H1 (cell line): Measurements from ENCODE around the gene TFCP2L1. TPM values are rescaled to one million over a fixed set of nuclear protein-coding genes. Genes with fewer than 3 reads are reported as not detected.

ENCODE experiments used
- CBX5 ChIP-seq: fragments of 300-800, 300-1000 bp; sonication (generic); IDR thresholded peaks from 2 replicates; pipeline ENCODE4 v1.7.1; 2016; ENCODE audit warnings: antibody characterized with exemption, low read length, low read depth
- CEBPB ChIP-seq: IDR thresholded peaks from 2 replicates; pipeline ENCODE4 v1.6.1; 2012; ENCODE audit warnings: low read depth, low read length
- E2F6 ChIP-seq: IDR thresholded peaks from 2 replicates; pipeline ENCODE4 v1.6.1; 2012; ENCODE audit warnings: inconsistent platforms
- EZH2 ChIP-seq: fragments of 200-600 bp; sonication (generic); IDR thresholded peaks from 2 replicates; pipeline ENCODE4 v1.7.1; 2012; ENCODE audit warnings: low read depth, mild to moderate bottlenecking, moderate library complexity, low read length, inconsistent platforms; ENCODE audit not compliant: severe bottlenecking
- HDAC2 ChIP-seq, 2 experiments: fragments of 300-600 bp in 1 of 2; sonication (generic) in 1 of 2; IDR thresholded peaks; 2 replicates each; pipeline ENCODE4 v1.6.1; 2011 to 2012; ENCODE audit warnings: low read depth in 2 of 2, low read length in 2 of 2, mild to moderate bottlenecking in 2 of 2, moderate library complexity in 2 of 2, borderline replicate concordance in 1 of 2, inconsistent platforms in 1 of 2
- JUN ChIP-seq: IDR thresholded peaks from 2 replicates; pipeline ENCODE4 v1.6.1; 2011; ENCODE audit warnings: low read depth, mild to moderate bottlenecking, improper control_type of control experiment, low read length
- NANOG ChIP-seq: IDR thresholded peaks from 2 replicates; pipeline ENCODE4 v1.6.1; 2011; ENCODE audit warnings: low read length, low read depth, mild to moderate bottlenecking, inconsistent platforms; ENCODE audit not compliant: insufficient read depth, poor library complexity, severe bottlenecking
- PHF8 ChIP-seq: fragments of 200-600 bp; sonication (generic); conservative IDR thresholded peaks from 2 replicates; pipeline ENCODE4 v1.7.1; 2012; ENCODE audit warnings: low read depth, mild to moderate bottlenecking, inconsistent platforms, low read length, moderate library complexity
- RBBP5 ChIP-seq: IDR thresholded peaks from 2 replicates; pipeline ENCODE4 v1.7.1; 2012; ENCODE audit warnings: low read depth, mild to moderate bottlenecking, inconsistent platforms, low read length, moderate library complexity, borderline replicate concordance
- SP2 ChIP-seq: IDR thresholded peaks from 2 replicates; pipeline ENCODE4 v1.6.1; 2012; ENCODE audit warnings: mild to moderate bottlenecking, low read length, inconsistent platforms
- SUZ12 ChIP-seq: fragments of 200-600 bp; sonication (generic); IDR thresholded peaks from 2 replicates; pipeline ENCODE4 v1.6.1; 2012; ENCODE audit warnings: mild to moderate bottlenecking, inconsistent platforms, low read length, moderate library complexity, mixed read lengths
- TAF1 ChIP-seq: IDR thresholded peaks from 2 replicates; pipeline ENCODE4 v1.6.1; 2011; ENCODE audit warnings: mild to moderate bottlenecking, low read depth, low read length
- TBP ChIP-seq: IDR thresholded peaks from 2 replicates; pipeline ENCODE4 v1.6.1; 2011; ENCODE audit warnings: low read depth, low read length, improper control_type of control experiment
- TCF12 ChIP-seq: IDR thresholded peaks from 2 replicates; pipeline ENCODE4 v1.6.1; 2011; ENCODE audit warnings: low read depth, mild to moderate bottlenecking, low read length
- TEAD4 ChIP-seq: IDR thresholded peaks from 2 replicates; pipeline ENCODE4 v1.6.1; 2012; ENCODE audit warnings: low read depth, low read length, inconsistent platforms, mixed read lengths
- polyA plus RNA-seq, 7 experiments: library from polyadenylated mRNA; depleted of rRNA in 3 of 7; stranded (reverse) in 5 of 7; unstranded in 2 of 7; fragments of >200 nt in 5 of 7; fragments of 200-250 nt in 2 of 7; gene quantifications; 1 replicate in 5 of 7; 2 replicates in 1 of 7; 4 replicates in 1 of 7; pipeline versions ENCODE4 v1.2.1 to v1.2.3, GENCODE V29; 2011 to 2013; ENCODE audit warnings: missing spikeins in 2 of 7, mixed read lengths in 2 of 7
- total RNA-seq: library from RNA; stranded (reverse); fragmentation: NEBNext Ultra II Directional; extraction: Animal tissue kit (Norgen Biotek cat#: 25700); gene quantifications from 2 replicates; pipeline ENCODE4 v1.2.1, GENCODE V29; 2021

TFCP2L1 gene
- total and polyA plus RNA-seq, 2 of the 8 experiments (the other 6 are each of a cell fraction or from before 2014, with no cell fraction given), result 1.5 to 3.8 TPM

- TF ChIP-seq CEBPB (no peak), TCF12 (0 out of 2 replicates have a peak, but pooled peaks have one; percentile 17), E2F6 (peak; percentile 55; the same call in 1 of the 2 replicates), PHF8 (peak; percentile 37; the same call in 1 of the 2 replicates), NANOG (no peak), EZH2 (no peak), TEAD4 (no peak), JUN (no peak), HDAC2 (IDR thresholded peaks at IDR 0.05; ENCODE audit: borderline replicate concordance in 1 of 2, low read depth in 2 of 2, low read length in 2 of 2) (no peak), CBX5 (no peak), SP2 (no peak), TAF1 (peak; percentile 49; the same call in 1 of the 2 replicates), SUZ12 (peak; percentile 63), TBP (no peak), RBBP5 (peak; percentile 83)
These were observed at the start of gene TFCP2L1 (continued) for GRCh38 chr2:121284463-121285449.
